Right lobe of liver (tissue), 4 donors: ENCODE measurements around the gene ALOX15.
A peak's percentile ranks its signal among the peaks of the same experiment; 100 is the strongest.

ENCODE experiments used
- POLR2A ChIP-seq: fragments of 450-650 bp; IDR thresholded peaks from one replicate; pipeline ENCODE4 v1.6.1; 2017; ENCODE audit warnings: antibody characterized with exemption, mild to moderate bottlenecking
- TF ChIP-seq, protein P1 (sequence below), 4 donors: fragments of 200-600 bp in 3 of 4; fragments of 450-650 bp in 1 of 4; IDR thresholded peaks; one replicate each; pipeline versions ENCODE4 v1.5.1 to v1.8.0; 2016 to 2022; ENCODE audit warnings: antibody characterized with exemption in 4 of 4, mild to moderate bottlenecking in 2 of 4
- donor health status: DM: no; HTN: no; CAD: no.
- donor health status: DM: no; HTN: no; CAD: no.
- donor health status: DM: no; HTN: yes; CAD: no.

DNA sequence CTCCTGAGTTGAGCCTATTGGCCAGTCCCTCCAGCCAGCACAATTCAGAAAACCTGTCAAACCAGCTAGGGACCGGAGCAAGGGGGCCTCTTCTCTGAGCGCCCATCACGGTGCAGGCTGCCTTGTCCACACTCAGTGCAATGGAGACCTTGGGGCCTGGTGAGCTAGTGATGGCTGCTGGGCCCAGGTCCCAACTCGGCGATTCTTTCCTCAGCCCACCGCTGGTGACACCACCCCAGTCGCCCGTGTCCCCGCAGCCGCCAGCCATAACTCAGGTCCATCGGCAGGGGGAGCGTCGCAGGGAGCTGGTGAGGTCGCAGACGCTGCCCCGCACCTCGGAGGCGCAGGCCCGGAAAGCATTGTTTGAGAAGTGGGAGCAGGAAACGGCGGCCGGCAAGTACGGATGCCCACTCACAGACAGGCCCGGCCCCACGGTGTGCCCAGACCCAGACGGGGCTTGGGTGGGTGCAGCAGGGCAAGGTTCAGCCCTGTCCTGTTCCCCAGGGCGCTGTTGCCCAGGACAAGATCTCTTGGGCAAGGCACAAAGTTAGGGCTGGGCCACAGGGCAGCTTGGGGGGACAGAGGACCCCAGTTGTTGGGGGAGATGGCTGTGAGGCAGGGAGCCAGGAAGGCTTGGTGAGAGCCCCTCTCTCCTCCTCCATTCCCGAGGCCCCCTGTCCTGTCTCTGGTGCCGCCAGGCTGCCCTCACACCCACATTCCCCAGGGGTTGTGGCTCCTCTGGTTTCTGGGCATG lies 46.4 kb downstream of the ALOX15 start:
- no peak for TF ChIP-seq POLR2A
- TF ChIP-seq, protein P1, sequence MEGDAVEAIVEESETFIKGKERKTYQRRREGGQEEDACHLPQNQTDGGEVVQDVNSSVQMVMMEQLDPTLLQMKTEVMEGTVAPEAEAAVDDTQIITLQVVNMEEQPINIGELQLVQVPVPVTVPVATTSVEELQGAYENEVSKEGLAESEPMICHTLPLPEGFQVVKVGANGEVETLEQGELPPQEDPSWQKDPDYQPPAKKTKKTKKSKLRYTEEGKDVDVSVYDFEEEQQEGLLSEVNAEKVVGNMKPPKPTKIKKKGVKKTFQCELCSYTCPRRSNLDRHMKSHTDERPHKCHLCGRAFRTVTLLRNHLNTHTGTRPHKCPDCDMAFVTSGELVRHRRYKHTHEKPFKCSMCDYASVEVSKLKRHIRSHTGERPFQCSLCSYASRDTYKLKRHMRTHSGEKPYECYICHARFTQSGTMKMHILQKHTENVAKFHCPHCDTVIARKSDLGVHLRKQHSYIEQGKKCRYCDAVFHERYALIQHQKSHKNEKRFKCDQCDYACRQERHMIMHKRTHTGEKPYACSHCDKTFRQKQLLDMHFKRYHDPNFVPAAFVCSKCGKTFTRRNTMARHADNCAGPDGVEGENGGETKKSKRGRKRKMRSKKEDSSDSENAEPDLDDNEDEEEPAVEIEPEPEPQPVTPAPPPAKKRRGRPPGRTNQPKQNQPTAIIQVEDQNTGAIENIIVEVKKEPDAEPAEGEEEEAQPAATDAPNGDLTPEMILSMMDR (IDR thresholded peaks at IDR 0.05), result peak in 3 of 4 donors; percentile 12 to 22 (median 21)
